Neutrophil (primary cell): ENCODE results near the gene PIEZO2.

Source experiments
- H3K27ac ChIP-seq: fragments of 200-600 bp; sonication (generic); 2 replicates; pipeline ENCODE4 v1.5.1; 2016; ENCODE audit warnings: mild to moderate bottlenecking, moderate library complexity
- H3K27me3 ChIP-seq: fragments of 200-600 bp; sonication (generic); 2 replicates; pipeline ENCODE4 v1.6.0; 2016; ENCODE audit warnings: mild to moderate bottlenecking
- H3K36me3 ChIP-seq: fragments of 200-600 bp; sonication (generic); 2 replicates; pipeline ENCODE4 v1.5.1; 2017
- H3K4me1 ChIP-seq, 2 experiments: fragments of 200-600 bp in 1 of 2; sonication (generic) in 1 of 2; 1 replicate in 1 of 2; 2 replicates in 1 of 2; pipeline versions ENCODE4 v1.5.1 to v1.6.1; 2013 to 2016; ENCODE audit warnings: low read depth in 1 of 2, low read length in 1 of 2, mild to moderate bottlenecking in 1 of 2, moderate library complexity in 1 of 2; ENCODE audit not compliant: control insufficient read depth in 1 of 2, insufficient read depth in 1 of 2
- H3K4me3 ChIP-seq, 2 experiments: fragments of 200-600 bp in 1 of 2; sonication (generic) in 1 of 2; 1 replicate in 1 of 2; 2 replicates in 1 of 2; pipeline ENCODE4 v1.5.1; 2013 to 2016; ENCODE audit warnings: low read depth in 1 of 2, low read length in 1 of 2, mild to moderate bottlenecking in 1 of 2, moderate library complexity in 1 of 2
- H3K9me3 ChIP-seq: fragments of 200-600 bp; sonication (generic); 2 replicates; pipeline ENCODE4 v1.5.1; 2016
- TF ChIP-seq, protein P1 (sequence below): fragments of 200-600 bp; sonication (generic); IDR thresholded peaks from 2 replicates; pipeline ENCODE4 v1.5.1; 2016; ENCODE audit warnings: antibody characterized with exemption

PIEZO2 gene

DNA sequence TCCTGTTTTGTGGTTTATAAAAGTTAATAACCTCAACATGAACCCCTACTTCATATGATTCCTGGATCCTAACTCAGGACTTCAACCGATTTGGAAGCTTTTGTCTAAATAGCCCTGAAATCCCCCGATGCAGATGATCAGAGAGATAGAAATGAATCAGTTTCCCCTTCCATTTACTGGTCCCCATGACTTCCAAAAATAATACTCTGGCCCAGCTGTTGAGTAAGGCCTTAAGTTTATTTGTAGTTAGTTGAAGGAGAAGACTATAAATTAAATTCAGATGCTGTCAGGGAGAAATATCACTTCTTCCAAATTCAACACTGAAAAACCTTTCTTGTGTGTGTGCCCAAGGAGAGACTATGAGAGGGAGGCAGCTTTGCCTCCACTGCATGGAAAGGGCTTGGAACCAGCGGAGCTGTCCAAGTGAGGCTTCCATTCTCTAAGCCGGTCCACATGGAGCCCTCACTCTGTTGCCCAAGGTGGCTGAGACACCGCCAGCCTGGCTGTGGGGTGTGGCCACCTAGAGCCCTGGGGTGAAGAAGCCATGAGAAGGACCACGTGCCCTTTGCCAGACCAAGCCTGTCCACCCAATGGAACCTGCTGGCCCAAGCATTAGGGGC, 53.6 kb downstream of the PIEZO2 start:
- no peaks in the 10 kb centered on the region for H3K36me3 ChIP-seq
- no peak overlapping the region for H3K4me3 ChIP-seq
- no peaks in the 10 kb centered on the region for H3K9me3 ChIP-seq
- TF ChIP-seq, protein P1, sequence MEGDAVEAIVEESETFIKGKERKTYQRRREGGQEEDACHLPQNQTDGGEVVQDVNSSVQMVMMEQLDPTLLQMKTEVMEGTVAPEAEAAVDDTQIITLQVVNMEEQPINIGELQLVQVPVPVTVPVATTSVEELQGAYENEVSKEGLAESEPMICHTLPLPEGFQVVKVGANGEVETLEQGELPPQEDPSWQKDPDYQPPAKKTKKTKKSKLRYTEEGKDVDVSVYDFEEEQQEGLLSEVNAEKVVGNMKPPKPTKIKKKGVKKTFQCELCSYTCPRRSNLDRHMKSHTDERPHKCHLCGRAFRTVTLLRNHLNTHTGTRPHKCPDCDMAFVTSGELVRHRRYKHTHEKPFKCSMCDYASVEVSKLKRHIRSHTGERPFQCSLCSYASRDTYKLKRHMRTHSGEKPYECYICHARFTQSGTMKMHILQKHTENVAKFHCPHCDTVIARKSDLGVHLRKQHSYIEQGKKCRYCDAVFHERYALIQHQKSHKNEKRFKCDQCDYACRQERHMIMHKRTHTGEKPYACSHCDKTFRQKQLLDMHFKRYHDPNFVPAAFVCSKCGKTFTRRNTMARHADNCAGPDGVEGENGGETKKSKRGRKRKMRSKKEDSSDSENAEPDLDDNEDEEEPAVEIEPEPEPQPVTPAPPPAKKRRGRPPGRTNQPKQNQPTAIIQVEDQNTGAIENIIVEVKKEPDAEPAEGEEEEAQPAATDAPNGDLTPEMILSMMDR, result no peak
- no peak overlapping the region for H3K27ac ChIP-seq
- peaks cover 6% of the 10 kb centered on the region for H3K27me3 ChIP-seq
- no peaks in the 10 kb centered on the region for H3K4me1 ChIP-seq

DNA sequence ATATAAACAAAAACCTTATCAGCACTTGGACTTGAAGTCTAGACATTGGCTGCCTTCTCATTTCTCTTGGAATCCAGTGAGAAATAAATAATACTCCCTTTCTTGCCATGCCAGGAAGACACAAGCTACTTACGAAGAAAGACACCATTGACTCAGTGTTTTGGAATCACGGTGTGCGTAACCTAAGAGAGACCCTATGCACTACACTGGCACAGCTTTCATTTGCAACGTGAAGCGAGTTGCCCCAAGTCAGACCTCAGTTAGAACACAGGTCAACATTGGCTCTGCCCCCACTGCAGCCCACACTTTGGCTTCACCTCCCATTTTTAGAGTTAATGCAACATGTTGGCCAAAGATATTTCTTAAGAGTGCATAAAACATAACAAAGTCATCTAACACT, 54.2 kb downstream of the PIEZO2 start:
- H3K36me3 ChIP-seq, result no peaks in the 10 kb centered on the region
- H3K9me3 ChIP-seq, result no peaks in the 10 kb centered on the region
- H3K4me3 ChIP-seq, result no peak overlapping the region
- H3K27ac ChIP-seq, result no peak overlapping the region
- TF ChIP-seq, protein P1, result no peak
- no peaks in the 10 kb centered on the region for H3K4me1 ChIP-seq
- peaks cover 6% of the 10 kb centered on the region for H3K27me3 ChIP-seq

DNA sequence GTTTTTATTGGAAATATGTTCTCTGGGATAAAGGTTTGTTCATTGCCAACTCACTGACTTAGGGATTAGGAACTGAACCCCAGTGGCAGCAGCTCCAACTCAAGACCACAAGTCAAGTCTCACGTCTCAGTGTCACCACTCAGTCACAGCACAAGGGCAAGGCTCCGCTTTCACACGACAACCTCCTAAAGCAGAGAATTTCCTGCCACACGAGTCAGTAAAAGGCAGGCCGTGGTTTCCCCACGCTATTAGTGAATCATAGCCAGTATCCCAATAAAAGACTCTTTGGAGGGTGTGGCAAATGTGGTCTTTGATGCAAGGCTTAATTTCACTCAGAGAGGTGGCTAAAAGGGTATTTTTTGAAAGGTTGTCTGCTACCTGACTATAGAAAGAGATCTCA, 57.6 kb downstream of the PIEZO2 start:
- Histone ChIP-seq H3K4me3 (no peak overlapping the region), H3K27me3 (peaks cover 7% of the 10 kb centered on the region), H3K4me1 (no peaks in the 10 kb centered on the region), H3K27ac (no peak overlapping the region), H3K36me3 (no peaks in the 10 kb centered on the region), H3K9me3 (no peaks in the 10 kb centered on the region)
- TF ChIP-seq, protein P1, result no peak

DNA sequence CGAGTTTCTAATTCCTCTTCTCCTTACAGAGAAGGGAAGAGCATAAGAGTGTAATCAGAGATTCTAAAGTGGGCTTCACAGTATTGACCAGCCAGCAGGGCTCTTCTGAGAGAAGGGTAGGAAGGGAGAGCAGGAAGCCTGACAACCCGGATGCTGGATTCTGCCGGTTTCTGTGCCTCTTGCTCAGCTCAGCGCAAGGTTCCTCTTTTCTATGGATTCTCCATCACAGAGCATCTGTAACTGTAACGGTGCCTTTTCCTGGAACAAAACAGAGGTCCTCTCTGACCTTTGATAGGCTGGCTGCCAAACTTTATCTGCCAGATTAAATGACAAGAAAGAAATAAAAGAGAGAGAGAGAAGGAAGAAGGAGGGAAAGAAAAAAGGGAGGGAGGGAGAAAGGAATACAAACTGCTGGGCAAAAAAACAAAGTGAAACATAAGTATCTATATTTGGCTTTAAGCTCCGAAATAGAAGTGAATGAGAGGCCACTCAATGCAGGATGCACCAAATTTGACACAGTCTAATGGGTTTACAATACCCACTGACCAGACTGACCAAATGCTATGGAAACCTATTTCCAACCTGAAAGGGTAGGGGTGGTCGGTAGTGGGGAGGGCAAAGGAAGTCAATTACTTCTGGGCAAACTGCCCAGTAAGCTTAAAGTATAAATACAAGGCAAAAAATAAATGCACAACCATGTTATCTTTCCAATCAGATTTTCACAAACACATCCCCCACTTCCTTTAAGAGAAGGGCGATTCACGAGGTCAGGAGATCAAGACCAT, 59.2 kb downstream of the PIEZO2 start:
- no peak overlapping the region for H3K4me3 ChIP-seq
- peaks cover 3% of the 10 kb centered on the region for H3K27me3 ChIP-seq
- TF ChIP-seq, protein P1, result no peak
- no peak overlapping the region for H3K27ac ChIP-seq
- H3K36me3 ChIP-seq, result no peaks in the 10 kb centered on the region
- H3K4me1 ChIP-seq, result no peaks in the 10 kb centered on the region
- no peaks in the 10 kb centered on the region for H3K9me3 ChIP-seq

DNA sequence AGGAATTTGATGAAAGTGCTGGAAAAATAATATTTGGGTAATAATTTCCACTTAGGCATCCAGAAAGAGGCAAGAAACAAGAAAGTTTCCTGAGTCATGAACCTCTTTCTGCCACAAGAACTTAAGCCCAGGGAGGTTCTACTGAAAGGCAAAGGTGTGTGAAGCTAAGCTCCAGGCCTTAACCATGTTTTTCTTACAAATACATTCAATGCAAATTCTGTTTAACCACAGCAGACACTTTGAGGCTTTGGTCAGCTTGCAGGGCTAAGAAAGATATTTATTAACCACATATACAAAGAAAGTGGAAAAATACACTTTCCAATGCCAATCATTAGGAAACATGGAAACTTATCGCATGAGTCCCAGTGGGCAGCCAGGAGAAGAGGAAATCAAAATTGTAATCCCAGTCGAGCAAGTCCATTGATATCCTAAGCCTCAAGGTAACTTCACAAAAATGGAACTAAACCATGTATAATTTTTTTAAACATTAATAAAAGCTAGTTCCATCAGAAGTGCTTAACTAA, 68.3 kb downstream of the PIEZO2 start:
- Histone ChIP-seq H3K9me3 (no peaks in the 10 kb centered on the region), H3K27ac (no peak overlapping the region), H3K4me1 (no peaks in the 10 kb centered on the region), H3K36me3 (no peaks in the 10 kb centered on the region), H3K4me3 (no peak overlapping the region), H3K27me3 (no peaks in the 10 kb centered on the region)
- TF ChIP-seq, protein P1, result no peak
